OCI-LY3 (cell line): ENCODE results near the gene RILPL1.

Experiments used
- H2AFZ ChIP-seq: fragments of 200-600, 300-600 bp; shearing (Covaris generic); 2 replicates; pipeline ENCODE4 v1.6.0; 2014; ENCODE audit warnings: antibody characterized with exemption, low read depth, low read length
- H3K27ac ChIP-seq: fragments of 200-600, 300-600 bp; sonication (generic); 2 replicates; pipeline ENCODE4 v1.5.1; 2014; ENCODE audit warnings: mild to moderate bottlenecking, low read length, moderate library complexity, mixed read lengths
- H3K27me3 ChIP-seq: fragments of 200-600, 300-600 bp; sonication (generic); 2 replicates; pipeline ENCODE4 v1.6.1; 2014; ENCODE audit warnings: low read depth, low read length, mixed read lengths
- H3K36me3 ChIP-seq: fragments of 200-600, 300-600 bp; sonication (generic); replicated peaks from 2 replicates; pipeline ENCODE3; 2014; ENCODE audit warnings: low read depth, low read length, mixed read lengths
- H3K4me1 ChIP-seq: fragments of 300-600, 200-600 bp; sonication (generic); 2 replicates; pipeline ENCODE4 v1.6.1; 2014; ENCODE audit warnings: low read length, mixed read lengths
- H3K4me2 ChIP-seq: fragments of 200-600, 300-600 bp; sonication (generic); 2 replicates; pipeline ENCODE4 v1.6.1; 2014; ENCODE audit warnings: low read length, mixed read lengths
- H3K4me3 ChIP-seq: fragments of 300-600, 200-600 bp; sonication (generic); 2 replicates; pipeline ENCODE4 v1.5.1; 2014; ENCODE audit warnings: antibody characterized with exemption, mild to moderate bottlenecking, low read length, moderate library complexity
- H3K79me2 ChIP-seq: fragments of 300-600, 200-600 bp; shearing (Covaris generic); 2 replicates; pipeline ENCODE4 v1.6.1; 2014; ENCODE audit warnings: mild to moderate bottlenecking, low read length, mixed read lengths
- H3K9ac ChIP-seq: fragments of 300-600, 200-600 bp; shearing (Covaris generic); 2 replicates; pipeline ENCODE4 v1.6.0; 2014; ENCODE audit warnings: mild to moderate bottlenecking, low read length, moderate library complexity
- H3K9me3 ChIP-seq: fragments of 200-600, 300-600 bp; shearing (Covaris generic); 2 replicates; pipeline ENCODE4 v1.6.1; 2014; ENCODE audit warnings: low read length, mixed read lengths; ENCODE audit not compliant: insufficient read depth
- H4K20me1 ChIP-seq: fragments of 200-600, 300-600 bp; sonication (generic); 2 replicates; pipeline ENCODE4 v1.6.1; 2016; ENCODE audit warnings: low read length, mixed read lengths; ENCODE audit not compliant: insufficient read depth
- CTCF ChIP-seq: fragments of 200-600, 300-600 bp; sonication (generic); IDR thresholded peaks from 2 replicates; pipeline ENCODE4 v1.5.1; 2014; ENCODE audit warnings: antibody characterized with exemption, low read length, low read depth
- EZH2phosphoT487 ChIP-seq: fragments of 200-600 bp; shearing (Covaris generic); IDR thresholded peaks from 2 replicates; pipeline ENCODE4 v1.6.1; 2018; ENCODE audit warnings: antibody characterized with exemption, mixed run types, low read depth

Gene RILPL1

GRCh38 chr12:123444092-123445026 lies 89.2 kb downstream of the RILPL1 start:
- Histone ChIP-seq H3K9ac (no peak overlapping the region), H3K79me2 (no peaks in the 10 kb centered on the region), H2AFZ (no peak overlapping the region), H3K4me3 (no peak overlapping the region), H3K36me3 (peaks cover 8% of the 10 kb centered on the region), H3K27me3 (no peaks in the 10 kb centered on the region), H3K4me2 (peak overlapping the region; percentile 72; the same call in 1 of the 2 replicates), H3K4me1 (peaks cover 57% of the 10 kb centered on the region), H3K27ac (no peak overlapping the region), H3K9me3 (no peaks in the 10 kb centered on the region), H4K20me1 (no peaks in the 10 kb centered on the region)
- no peak for TF ChIP-seq CTCF
- TF ChIP-seq EZH2phosphoT487: no peak

DNA sequence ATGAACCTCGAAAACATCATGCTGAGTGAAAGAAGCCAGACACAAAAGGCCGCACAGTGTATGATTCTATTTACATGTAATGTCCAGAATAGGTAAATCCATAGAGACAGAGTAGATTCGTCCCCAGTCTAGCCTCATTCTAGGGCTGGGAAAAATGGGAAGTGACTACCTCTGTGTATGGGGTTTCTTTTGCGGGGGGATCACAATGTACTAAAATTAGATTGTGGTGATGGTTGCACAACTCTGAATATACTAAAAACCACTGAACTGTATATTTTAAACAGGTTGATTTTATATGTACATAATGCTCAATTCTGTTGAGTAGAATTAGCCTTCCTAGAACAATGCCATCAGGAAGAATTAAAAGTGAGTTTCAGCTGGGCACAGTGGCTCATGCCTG lies 90.7 kb downstream of the RILPL1 start:
- no peaks in the 10 kb centered on the region for H3K79me2 ChIP-seq
- peak overlapping the region; percentile 94 for H3K4me2 ChIP-seq
- H3K9ac ChIP-seq: peak overlapping the region; percentile 60
- H2AFZ ChIP-seq: no peak overlapping the region
- H3K27me3 ChIP-seq: no peaks in the 10 kb centered on the region
- no peak for TF ChIP-seq EZH2phosphoT487
- no peak for TF ChIP-seq CTCF
- peaks cover 8% of the 10 kb centered on the region for H3K36me3 ChIP-seq
- no peaks in the 10 kb centered on the region for H3K9me3 ChIP-seq
- no peaks in the 10 kb centered on the region for H4K20me1 ChIP-seq
- H3K4me1 ChIP-seq: peaks cover 57% of the 10 kb centered on the region
- H3K4me3 ChIP-seq: peak overlapping the region; percentile 71
- peak overlapping the region; percentile 97 for H3K27ac ChIP-seq

GRCh38 chr12:123441523-123442164 lies 91.9 kb downstream of the RILPL1 start:
- H3K9me3 ChIP-seq: no peaks in the 10 kb centered on the region
- H3K27ac ChIP-seq: peak overlapping the region; percentile 97
- no peaks in the 10 kb centered on the region for H3K27me3 ChIP-seq
- H3K4me3 ChIP-seq: peak overlapping the region; percentile 71
- H3K4me1 ChIP-seq: peaks cover 57% of the 10 kb centered on the region
- H3K9ac ChIP-seq: peak overlapping the region; percentile 79
- no peak overlapping the region for H2AFZ ChIP-seq
- TF ChIP-seq EZH2phosphoT487 (no peak), CTCF (no peak)
- peak overlapping the region; percentile 94 for H3K4me2 ChIP-seq
- H3K36me3 ChIP-seq: peaks cover 8% of the 10 kb centered on the region
- no peaks in the 10 kb centered on the region; the same call in 1 of the 2 replicates for H3K79me2 ChIP-seq
- no peaks in the 10 kb centered on the region for H4K20me1 ChIP-seq
